ENCODE results near the gene CDR2L. TPM values are rescaled to one million over a fixed set of nuclear protein-coding genes. Genes with fewer than 3 reads are reported as not detected.
A peak's percentile ranks its signal among the peaks of the same experiment; 100 is the strongest.

CDR2L gene
- polyA plus RNA-seq, 2 of the 4 experiments (the other 2 are of a cell fraction): 18.5 to 34.0 TPM

GRCh38 chr17:75013092-75013559 is 25.7 kb downstream of the CDR2L start:
- FAIRE-seq (no peak), ATAC-seq (peak in 1 of 2 experiments; percentile 4; a peak in 2 of 6 replicates), DNase-seq (ENCODE audit: low read depth in 1 of 2, low spot score in 1 of 2) (no peak)
- Histone ChIP-seq H3K4me3 (peak overlapping the region; percentile 76), H3K9me3 (no peaks in the 10 kb centered on the region), H3K27ac (peak overlapping the region; percentile 85 to 92), H3K4me2 (peak overlapping the region; percentile 96), H3K4me1 (peaks cover 18% of the 10 kb centered on the region)
- ChIA-PET POLR2A (interaction anchor here (0.7 to 4.0 kb wide), 23 partner anchors 9 to 843 kb away, joined by 3 to 107 read pairs (median 7); partner anchors contain the start of genes ATP5PD, CDR2L, FDXR and HID1), CTCF (interaction anchor here (0.7 to 19.2 kb wide), 24 partner anchors 11 to 222 kb away, joined by 3 to 404 read pairs (median 6); partner anchors contain the start of genes CDR2L, HID1, NT5C and OTOP2)
- 1% methylated on average over 10 of the region's 10 CpGs for WGBS (ENCODE audit: missing lambda C conversion rate)
- TF ChIP-seq NR3C1 (IDR thresholded peaks at IDR 0.05): no peak
- TF ChIP-seq MAZ (IDR thresholded peaks at IDR 0.05; ENCODE audit: borderline replicate concordance, low read depth, low read length): no peak
- TF ChIP-seq PBX3 (IDR thresholded peaks at IDR 0.05): no peak
- no peak for TF ChIP-seq EP300 (IDR thresholded peaks at IDR 0.05)
- TF ChIP-seq HDAC2 (IDR thresholded peaks at IDR 0.05): no peak

GRCh38 chr17:75019146-75019545 is 31.7 kb downstream of the CDR2L start:
- 92% methylated on average over 5 of the region's 5 CpGs for WGBS (ENCODE audit: missing lambda C conversion rate)
- ChIA-PET CTCF (interaction anchor here (0.7 to 19.2 kb wide), 14 partner anchors 8 to 158 kb away, joined by 3 to 404 read pairs (median 4); partner anchors contain the start of genes CDR2L, HID1, NT5C and OTOP2), POLR2A (interaction anchor here (1.1 to 1.2 kb wide), 2 partner anchors 13 to 32 kb away, joined by 3 to 4 read pairs; partner anchors contain the start of gene CDR2L)
- no peak overlapping the region for H3K4me3 ChIP-seq
- no peaks in the 10 kb centered on the region; the same call in 2 of the 3 replicates for H3K4me1 ChIP-seq
- no peak for TF ChIP-seq E2F6 (IDR thresholded peaks at IDR 0.05; ENCODE audit: borderline replicate concordance, low read depth)
- TF ChIP-seq TFCP2L1 (CRISPR knock-in tag; IDR thresholded peaks at IDR 0.05): no peak
- no peak for TF ChIP-seq HDAC2 (IDR thresholded peaks at IDR 0.05)
- TF ChIP-seq POLR2AphosphoS2 (conservative IDR thresholded peaks at IDR 0.05; ENCODE audit: low read length): no peak
- no peak for TF ChIP-seq JUNB (IDR thresholded peaks at IDR 0.05)
- TF ChIP-seq MAFK (IDR thresholded peaks at IDR 0.05; ENCODE audit: partially characterized antibody): no peak
- TF ChIP-seq RCOR1 (IDR thresholded peaks at IDR 0.05; ENCODE audit: low read depth, low read length): no peak
- no peak for TF ChIP-seq PHF8 (IDR thresholded peaks at IDR 0.05; ENCODE audit: borderline replicate concordance, low read depth)
- no peak for TF ChIP-seq KDM5A (IDR thresholded peaks at IDR 0.05)
- TF ChIP-seq HEYL (CRISPR knock-in tag; IDR thresholded peaks at IDR 0.05): no peak
- TF ChIP-seq POLR2A (IDR thresholded peaks at IDR 0.05; ENCODE audit: low read length): no peak
- TF ChIP-seq RFX5 (IDR thresholded peaks at IDR 0.05): no peak
- TF ChIP-seq MAX (IDR thresholded peaks at IDR 0.05): no peak
- no peak for TF ChIP-seq HMGXB4 (CRISPR knock-in tag; IDR thresholded peaks at IDR 0.05; ENCODE audit: borderline replicate concordance)
- no peak for TF ChIP-seq NFE2L2 (conservative IDR thresholded peaks at IDR 0.05; ENCODE audit: low read length)
- no peak for TF ChIP-seq PBX3 (IDR thresholded peaks at IDR 0.05)
- TF ChIP-seq HOXA7 (CRISPR knock-in tag; IDR thresholded peaks at IDR 0.05): no peak
- DNase-seq (ENCODE audit: low read depth in 1 of 2, low spot score in 1 of 2) (no peak), ATAC-seq (peak; percentile 15 to 44; a peak in 2 of 6 replicates), FAIRE-seq (no peak)
- H3K9me3 ChIP-seq: no peaks in the 10 kb centered on the region
- H3K4me2 ChIP-seq: no peak overlapping the region
- H3K27ac ChIP-seq: no peak overlapping the region

Measured in A549 (cell line).